ENCODE data around the gene NEURL2. TPM values are rescaled to one million over a fixed set of nuclear protein-coding genes. Genes with fewer than 3 reads are reported as not detected.

The NEURL2 gene
- polyA plus RNA-seq, 3 donors = 0.14 to 1.1 TPM; not detected in 1

DNA sequence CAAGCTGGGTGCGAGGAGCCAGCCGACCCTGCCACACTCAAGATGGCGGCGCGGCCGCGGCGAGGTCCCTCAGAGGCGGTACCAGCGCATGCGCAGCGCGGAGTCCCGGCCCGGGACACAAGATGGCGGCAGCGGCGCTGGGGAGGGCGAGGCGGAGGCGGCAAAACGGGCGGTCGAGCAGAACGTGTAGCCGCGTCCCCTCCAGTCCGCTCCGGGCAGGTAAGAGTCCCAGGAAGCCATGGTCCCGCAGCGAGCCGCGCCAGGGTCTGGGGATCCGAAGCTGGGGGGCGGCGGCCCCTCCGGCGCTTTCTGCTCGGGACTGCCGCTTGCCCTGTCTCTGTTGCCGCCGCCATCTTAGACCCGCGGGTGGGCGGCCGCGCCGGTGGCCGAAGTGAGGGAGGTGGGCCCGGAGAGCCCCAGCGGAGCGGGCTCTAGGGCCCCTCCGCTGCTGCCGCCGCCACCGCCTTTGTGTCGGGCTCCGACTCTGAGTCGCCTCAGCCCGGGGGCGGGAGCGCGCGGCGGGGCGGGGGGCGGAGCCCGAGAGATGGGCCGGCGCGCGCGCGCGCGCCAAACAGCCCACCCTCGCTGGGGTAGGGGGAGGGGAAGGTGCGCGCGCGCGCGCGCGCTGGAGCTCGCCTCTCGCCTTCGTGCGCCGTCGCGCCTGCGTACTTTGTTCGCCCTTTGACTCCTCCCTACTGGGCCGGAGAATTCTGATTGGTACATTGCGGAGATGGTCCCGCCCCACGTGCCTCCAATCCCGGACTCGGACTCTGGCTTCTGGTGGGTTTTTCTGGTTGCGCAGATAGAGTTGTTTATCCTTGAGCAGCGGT is 43.8 kb upstream of the NEURL2 start, which contains the start of gene PCIF1:
TSS of gene PCIF1 (plus strand) at position 98 of the 830 bp plus-strand sequence. CDS start 4,317 bp downstream, outside the sequence.
- under 1% methylated on average over 62 of the region's 102 CpGs for WGBS (ENCODE audit: insufficient coverage)
- peaks cover 57% of the 10 kb centered on the region for H3K79me2 ChIP-seq (ENCODE audit: insufficient read depth, low read length)

More for the DNA sequence above, 43.8 kb upstream of the NEURL2 start, which contains the start of gene PCIF1:
- intact Hi-C loops (cut with micrococcal nuclease) = loop anchor here (1.0 to 10.0 kb wide), 8 partner anchors 24 to 130 kb away; partner anchors contain the start of genes ZNF335 (in 2 of the 2), CTSA (in 1 of the 2), NEURL2 (in 1 of the 2) and SPATA25 (in 1 of the 2)
- no peaks in the 10 kb centered on the region for H3K9me3 ChIP-seq (replicated peaks in 1 of 2; ENCODE audit: control insufficient read depth in 1 of 2, insufficient read depth in 1 of 2, low read length in 2 of 2)
- peaks cover 16 to 21% of the 10 kb centered on the region in 2 donors for H3K4me1 ChIP-seq (ENCODE audit: control insufficient read depth in 1 of 2, insufficient read depth in 2 of 2, low read length in 2 of 2)
- Mint-ChIP-seq H3K9me3 (peaks cover 0 to 2% (median 0%) of the 10 kb centered on the region in 7 donors), H3K27me3 (ENCODE audit: low read depth in 3 of 3) (no peaks in the 10 kb centered on the region), H3K36me3 (peaks cover 27 to 41% of the 10 kb centered on the region in 2 donors), H3K27ac (peak within 1 kb of the TSS; percentile 96 to 99 (median 97)), H3K4me1 (peaks cover 15% of the 10 kb centered on the region), H3K4me3 (peak within 1 kb of the TSS; percentile 96 to 99)
- peak within 1 kb of the TSS; percentile 96 for H3K4me2 ChIP-seq (replicated peaks; ENCODE audit: extremely low read depth, low read length, poor library complexity, severe bottlenecking)
- H3K4me3 ChIP-seq (replicated peaks in 1 of 3; ENCODE audit: low read depth in 2 of 3, low read length in 3 of 3) = peak within 1 kb of the TSS; percentile 98 to 100 (median 98)
- peak within 1 kb of the TSS; percentile 99 for H3K9ac ChIP-seq (ENCODE audit: insufficient read depth, low read length, poor library complexity, severe bottlenecking)
- peak; percentile 97 to 98 (median 97) for DNase-seq
- H4K20me1 ChIP-seq (ENCODE audit: insufficient read depth, low read length) = peaks cover 36% of the 10 kb centered on the region
- peaks cover 28 to 31% of the 10 kb centered on the region in 2 donors for H3K36me3 ChIP-seq (replicated peaks in 1 of 2; ENCODE audit: control insufficient read depth in 1 of 2, insufficient read depth in 2 of 2, low read length in 2 of 2)
- no peaks in the 10 kb centered on the region for H3K27me3 ChIP-seq (ENCODE audit: control insufficient read depth in 2 of 2, insufficient read depth in 2 of 2, low read length in 2 of 2)
- H2AFZ ChIP-seq (ENCODE audit: insufficient read depth, low read depth, low read length, poor library complexity, severe bottlenecking) = peak within 1 kb of the TSS; percentile 94
- TF ChIP-seq, protein P1, sequence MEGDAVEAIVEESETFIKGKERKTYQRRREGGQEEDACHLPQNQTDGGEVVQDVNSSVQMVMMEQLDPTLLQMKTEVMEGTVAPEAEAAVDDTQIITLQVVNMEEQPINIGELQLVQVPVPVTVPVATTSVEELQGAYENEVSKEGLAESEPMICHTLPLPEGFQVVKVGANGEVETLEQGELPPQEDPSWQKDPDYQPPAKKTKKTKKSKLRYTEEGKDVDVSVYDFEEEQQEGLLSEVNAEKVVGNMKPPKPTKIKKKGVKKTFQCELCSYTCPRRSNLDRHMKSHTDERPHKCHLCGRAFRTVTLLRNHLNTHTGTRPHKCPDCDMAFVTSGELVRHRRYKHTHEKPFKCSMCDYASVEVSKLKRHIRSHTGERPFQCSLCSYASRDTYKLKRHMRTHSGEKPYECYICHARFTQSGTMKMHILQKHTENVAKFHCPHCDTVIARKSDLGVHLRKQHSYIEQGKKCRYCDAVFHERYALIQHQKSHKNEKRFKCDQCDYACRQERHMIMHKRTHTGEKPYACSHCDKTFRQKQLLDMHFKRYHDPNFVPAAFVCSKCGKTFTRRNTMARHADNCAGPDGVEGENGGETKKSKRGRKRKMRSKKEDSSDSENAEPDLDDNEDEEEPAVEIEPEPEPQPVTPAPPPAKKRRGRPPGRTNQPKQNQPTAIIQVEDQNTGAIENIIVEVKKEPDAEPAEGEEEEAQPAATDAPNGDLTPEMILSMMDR (IDR thresholded peaks at IDR 0.05) = no peak
- peak within 1 kb of the TSS; percentile 95 for H3K27ac ChIP-seq (ENCODE audit: low read depth in 1 of 2, low read length in 2 of 2)
